NCI-H187 (cell line): ENCODE measurements around the gene FGF23.

Experiments
- DNase-seq, 2 experiments: peaks; one replicate each; lab custom pipeline; 2025; lab: John Stamatoyannopoulos, UW

FGF23 gene

GRCh38 chr12:4383304-4383865 lies 3.9 kb upstream of the FGF23 start:
- DNase-seq: no peak

- DNase-seq: no peak
Observed at GRCh38 chr12:4380332-4380731, 820 bp upstream of the FGF23 start.

- no peak for DNase-seq
Observed at GRCh38 chr12:4378772-4379171, 740 bp downstream of the FGF23 start.

GRCh38 chr12:4375449-4375848 lies 4.1 kb downstream of the FGF23 start:
- DNase-seq: no peak

- no peak for DNase-seq
Observed at GRCh38 chr12:4372653-4373052, 6.9 kb downstream of the FGF23 start.

GRCh38 chr12:4370265-4370664 lies 9.2 kb downstream of the FGF23 start:
- DNase-seq: no peak

GRCh38 chr12:4369548-4369947 lies 10.0 kb downstream of the FGF23 start:
- DNase-seq: no peak

- no peak for DNase-seq
Observed at GRCh38 chr12:4366090-4366489, 13.4 kb downstream of the FGF23 start.

- no peak for DNase-seq
Observed at GRCh38 chr12:4356041-4356327, 23.5 kb downstream of the FGF23 start.

- DNase-seq: no peak
Observed at GRCh38 chr12:4355156-4356040, 24.1 kb downstream of the FGF23 start.

- DNase-seq: no peak
Observed at GRCh38 chr12:4353785-4354208, 25.7 kb downstream of the FGF23 start.

GRCh38 chr12:4346931-4347330 lies 32.6 kb downstream of the FGF23 start:
- DNase-seq: no peak

- no peak for DNase-seq
Observed at GRCh38 chr12:4331842-4332241, 47.7 kb downstream of the FGF23 start.

GRCh38 chr12:4331221-4331620 lies 48.3 kb downstream of the FGF23 start:
- DNase-seq: no peak

- no peak for DNase-seq
Observed at GRCh38 chr12:4330203-4330602, 49.3 kb downstream of the FGF23 start.

GRCh38 chr12:4327293-4327692 lies 52.2 kb downstream of the FGF23 start:
- no peak for DNase-seq

GRCh38 chr12:4325966-4326365 lies 53.5 kb downstream of the FGF23 start:
- DNase-seq: no peak

- DNase-seq: no peak
Observed at GRCh38 chr12:4324366-4324765, 55.1 kb downstream of the FGF23 start.

GRCh38 chr12:4323396-4323795 lies 56.1 kb downstream of the FGF23 start:
- DNase-seq: no peak

GRCh38 chr12:4322726-4323125 lies 56.8 kb downstream of the FGF23 start:
- no peak for DNase-seq

GRCh38 chr12:4320853-4321701 lies 58.4 kb downstream of the FGF23 start, which contains the start of gene TIGAR:
TSS of gene TIGAR (plus strand) at chr12:4321213. CDS start at chr12:4321272, 59 bp downstream.
- DNase-seq: peak; percentile 78 to 91

- no peak for DNase-seq
Observed at GRCh38 chr12:4320497-4320852, 59.0 kb downstream of the FGF23 start.
